K562 (cell line): ENCODE results near the gene MARS1. TPM values are rescaled to one million over a fixed set of nuclear protein-coding genes. Genes with fewer than 3 reads are reported as not detected.
A peak's percentile ranks its signal among the peaks of the same experiment; 100 is the strongest.

ENCODE experiments used
- NCOA2 ChIP-seq, 2 experiments: fragments of 450-650 bp; IDR thresholded peaks; 2 replicates each; pipeline ENCODE4 v1.6.1; 2018; ENCODE audit warnings: mild to moderate bottlenecking in 2 of 2, moderate library complexity in 1 of 2; ENCODE audit not compliant: partially characterized antibody in 2 of 2
- REST ChIP-seq, 2 experiments: fragments of 450-650 bp; formaldehyde crosslinking in 1 of 2; IDR thresholded peaks; 2 replicates each; pipeline versions ENCODE4 v1.4.0 to v1.6.1; 2014 to 2020; ENCODE audit warnings: mild to moderate bottlenecking in 2 of 2, borderline replicate concordance in 1 of 2, low read depth in 1 of 2
- SAP30 ChIP-seq: fragments of 200-600 bp; sonication (generic); IDR thresholded peaks from 2 replicates; pipeline ENCODE4 v1.6.1; 2012; ENCODE audit warnings: borderline replicate concordance, low read depth, mild to moderate bottlenecking, moderate library complexity, low read length, control low read depth, inconsistent platforms; ENCODE audit not compliant: insufficient read depth, poor library complexity, severe bottlenecking
- ZBTB11 ChIP-seq, 3 experiments: fragments of 200-800 bp in 1 of 3; fragments of 250-450 bp in 1 of 3; fragments of 450-650 bp in 1 of 3; sonication (Bioruptor Pico) in 1 of 3; sonication (Bioruptor generic) in 1 of 3; formaldehyde crosslinking in 1 of 3; IDR thresholded peaks; 2 replicates each; pipeline versions ENCODE4 v1.6.1 to v1.8.0; 2016 to 2022; ENCODE audit warnings: mild to moderate bottlenecking in 2 of 3, missing genetic modification characterization in 2 of 3, missing compliant biosample characterization in 1 of 3, moderate library complexity in 1 of 3
- ZNF165 ChIP-seq: fragments of 250-450 bp; sonication (Bioruptor Pico); IDR thresholded peaks from 2 replicates; pipeline ENCODE4 v1.4.0; 2020; ENCODE audit warnings: borderline replicate concordance
- ZNF280B ChIP-seq: fragments of 250-450 bp; sonication (Bioruptor Pico); IDR thresholded peaks from 2 replicates; pipeline ENCODE4 v1.5.1; 2021; ENCODE audit warnings: mild to moderate bottlenecking
- ZNF740 ChIP-seq, 3 experiments: fragments of 200-800 bp in 1 of 3; sonication (Bioruptor generic) in 1 of 3; sonication (generic) in 1 of 3; formaldehyde crosslinking in 1 of 3; IDR thresholded peaks; 2 replicates each; pipeline versions ENCODE4 v1.6.1 to v1.8.0; 2016 to 2022; ENCODE audit warnings: mild to moderate bottlenecking in 2 of 3, missing compliant biosample characterization in 2 of 3, missing genetic modification characterization in 2 of 3, missing genetic modification reagents in 1 of 3
- polyA plus RNA-seq, 8 experiments: library from polyadenylated mRNA; depleted of rRNA in 4 of 8; stranded (reverse) in 5 of 8; unstranded in 3 of 8; fragments of >200 nt; fragmentation: Nextera tagmentation in 2 of 8; fragmentation: Illumina TruSeq in 1 of 8; extraction: Ambion mirVana in 2 of 8; extraction: Trizol in 1 of 8; gene quantifications; 2 replicates each; pipeline versions ENCODE4 v1.2.1 to v1.2.3, GENCODE V29; 2011 to 2014; ENCODE audit warnings: inconsistent platforms in 1 of 8, missing spikeins in 1 of 8
- total RNA-seq, 7 experiments: library from RNA; depleted of rRNA in 6 of 7; stranded (reverse); fragments of >200 nt in 6 of 7; fragmentation: Illumina TruSeq in 2 of 7; extraction: Trizol in 2 of 7; gene quantifications; 2 replicates each; pipeline versions ENCODE4 v1.2.1 to v1.2.3, GENCODE V29; 2011 to 2021; ENCODE audit warnings: low replicate concordance in 1 of 7

MARS1 gene
- total and polyA plus RNA-seq, 9 of the 15 experiments (the other 6 are each of a cell fraction or from before 2014, with no cell fraction given): 117 to 382 (median 220) TPM

GRCh38 chr12:57522887-57523705 lies 35.2 kb downstream of the MARS1 start (continued):
- TF ChIP-seq ZNF165 (CRISPR knock-in tag): no peak
- 0 out of 6 replicates have a peak, but pooled peaks of 1 of the 3 experiments have one; percentile 8 for TF ChIP-seq ZBTB11 (CRISPR knock-in tag; IDR thresholded peaks at IDR 0.05)
- TF ChIP-seq SAP30: no peak
- no peak for TF ChIP-seq ZNF280B
- TF ChIP-seq NCOA2 (IDR thresholded peaks at IDR 0.05; ENCODE audit: partially characterized antibody in 2 of 2): no peak
- peak; percentile 86 for TF ChIP-seq REST (IDR thresholded peaks at IDR 0.05; ENCODE audit: borderline replicate concordance)
- 0 out of 2 replicates have a peak, but pooled peaks have one; percentile 39 for TF ChIP-seq REST (CRISPR knock-in tag; IDR thresholded peaks at IDR 0.05; ENCODE audit: low read depth)
- TF ChIP-seq ZNF740 (CRISPR knock-in tag; IDR thresholded peaks at IDR 0.05): peak; percentile 90
- TF ChIP-seq ZNF740 (tag; IDR thresholded peaks at IDR 0.05): peak in 1 of 2 experiments; percentile 95; a peak in 2 of 4 replicates
